ENCODE data around the gene HOXC10. TPM values are rescaled to one million over a fixed set of nuclear protein-coding genes. Genes with fewer than 3 reads are reported as not detected.

HOXC10 gene
- polyA plus RNA-seq, 3 donors: 63.5 to 68.8 (median 64.5) TPM

- no peak for DNase-seq (ENCODE audit: low read depth in 3 of 3, low spot score in 2 of 3)
Measured at GRCh38 chr12:54036620-54037359, 51.8 kb downstream of the HOXC10 start.

- no peak for DNase-seq (ENCODE audit: low read depth in 3 of 3, low spot score in 2 of 3)
Measured at GRCh38 chr12:54037360-54038283, 52.7 kb downstream of the HOXC10 start.

- no peak for DNase-seq (ENCODE audit: low read depth in 3 of 3, low spot score in 2 of 3)
Measured at GRCh38 chr12:54038284-54038870, 53.4 kb downstream of the HOXC10 start.

- DNase-seq (ENCODE audit: low read depth in 3 of 3, low spot score in 2 of 3): no peak
Measured at GRCh38 chr12:54038871-54039414, 54.0 kb downstream of the HOXC10 start.

GRCh38 chr12:54039417-54040147 lies 54.6 kb downstream of the HOXC10 start:
- DNase-seq (ENCODE audit: low read depth in 3 of 3, low spot score in 2 of 3): no peak

Other genes with a start within 250 kb of the HOXC10 start
- under 1 TPM in 1 of 3 donors, not detected in 2; 0.23 TPM for gene CISTR, start 233.2 kb upstream of the HOXC10 start, polyA plus RNA-seq (ENCODE audit: insufficient read length in 3 of 3)
- gene HOXC13, start 46.3 kb upstream of the HOXC10 start, polyA plus RNA-seq (ENCODE audit: insufficient read length in 3 of 3): not detected
- gene HOXC12, start 30.2 kb upstream of the HOXC10 start, polyA plus RNA-seq (ENCODE audit: insufficient read length in 3 of 3): not detected
- gene HOXC11, start 12.0 kb upstream of the HOXC10 start, polyA plus RNA-seq (ENCODE audit: insufficient read length in 3 of 3): 1 to 10 TPM; 1.4 to 2.8 (median 1.5) TPM
- 1 to 10 TPM; 1.1 to 2.9 (median 1.2) TPM for gene HOTAIR, start 10.2 kb upstream of the HOXC10 start, polyA plus RNA-seq (ENCODE audit: insufficient read length in 3 of 3)
- 10 to 100 TPM; 21.0 to 25.3 (median 22.3) TPM for gene HOXC9, start 15.0 kb downstream of the HOXC10 start, polyA plus RNA-seq (ENCODE audit: insufficient read length in 3 of 3)
- 1 to 10 TPM; 6.3 to 7.1 (median 6.5) TPM for gene HOXC8, start 23.8 kb downstream of the HOXC10 start, polyA plus RNA-seq (ENCODE audit: insufficient read length in 3 of 3)
- gene HOXC6, start 43.3 kb downstream of the HOXC10 start, polyA plus RNA-seq (ENCODE audit: insufficient read length in 3 of 3): 10 to 100 TPM; 21.8 to 29.3 (median 23.3) TPM
- 1 to 10 TPM in 2 of 3 donors, under 1 TPM in 1; 0.93 to 1.4 (median 1.4) TPM for gene HOXC5, start 47.9 kb downstream of the HOXC10 start, polyA plus RNA-seq (ENCODE audit: insufficient read length in 3 of 3)
- 10 to 100 TPM; 32.4 to 42.5 (median 37.2) TPM for gene HOXC4, start 68.7 kb downstream of the HOXC10 start, polyA plus RNA-seq (ENCODE audit: insufficient read length in 3 of 3)
- 10 to 100 TPM; 30.5 to 34.2 (median 31.5) TPM for gene SMUG1, start 203.8 kb downstream of the HOXC10 start, polyA plus RNA-seq (ENCODE audit: insufficient read length in 3 of 3)